ENCODE data around the gene FANCB. TPM values are rescaled to one million over a fixed set of nuclear protein-coding genes. Genes with fewer than 3 reads are reported as not detected.

Gene FANCB
- total RNA-seq, 1 donor from 2014 or later = 2.8 TPM

GRCh38 chrX:14801136-14801535 lies 71.7 kb downstream of the FANCB start:
- H3K4me1 ChIP-seq (ENCODE audit: insufficient read depth, low read length) = no peaks in the 10 kb centered on the region
- Mint-ChIP-seq H3K4me3 (ENCODE audit: unreplicated experiment) (no peak overlapping the region), H3K27ac (ENCODE audit: unreplicated experiment) (no peak overlapping the region), H3K9me3 (ENCODE audit: unreplicated experiment) (peaks cover 2% of the 10 kb centered on the region), H3K27me3 (ENCODE audit: low read depth, unreplicated experiment) (no peaks in the 10 kb centered on the region), H3K36me3 (ENCODE audit: low read depth, unreplicated experiment) (no peaks in the 10 kb centered on the region), H3K4me1 (ENCODE audit: low read depth, unreplicated experiment) (peaks cover 6% of the 10 kb centered on the region)
- H3K27ac ChIP-seq (ENCODE audit: low read depth, low read length) = no peak overlapping the region
- H3K9ac ChIP-seq (ENCODE audit: low read length) = no peak overlapping the region
- no peaks in the 10 kb centered on the region for H3K27me3 ChIP-seq (ENCODE audit: insufficient read depth, low read length)
- peak; percentile 94 for FAIRE-seq
- no peaks in the 10 kb centered on the region for H4K20me1 ChIP-seq (ENCODE audit: insufficient read depth, low read length)
- H3K9me3 ChIP-seq (ENCODE audit: insufficient read depth, low read depth, low read length) = no peaks in the 10 kb centered on the region
- no peak overlapping the region for H2AFZ ChIP-seq (ENCODE audit: low read depth, low read length)
- no peak overlapping the region for H3K4me2 ChIP-seq (ENCODE audit: low read length)
- no peaks in the 10 kb centered on the region for H3K79me2 ChIP-seq (ENCODE audit: insufficient read depth, low read length)
- peak; percentile 77 for DNase-seq (ENCODE audit: low read depth)
- H3K4me3 ChIP-seq (ENCODE audit: insufficient read depth, low read depth, low read length) = no peak overlapping the region
- no peak for TF ChIP-seq EZH2 (IDR thresholded peaks at IDR 0.05; ENCODE audit: insufficient read depth, low read length)
- no peak for TF ChIP-seq CTCF (IDR thresholded peaks at IDR 0.05; ENCODE audit: insufficient read depth, low read depth, low read length)
- no peaks in the 10 kb centered on the region for H3K36me3 ChIP-seq (ENCODE audit: insufficient read depth, low read length)

- Histone ChIP-seq H2AFZ (ENCODE audit: low read depth, low read length) (no peak overlapping the region), H3K4me3 (ENCODE audit: insufficient read depth, low read depth, low read length) (no peak overlapping the region), H3K9ac (ENCODE audit: low read length) (no peak overlapping the region), H3K9me3 (ENCODE audit: insufficient read depth, low read depth, low read length) (no peaks in the 10 kb centered on the region), H3K36me3 (ENCODE audit: insufficient read depth, low read length) (no peaks in the 10 kb centered on the region), H3K4me1 (ENCODE audit: insufficient read depth, low read length) (no peaks in the 10 kb centered on the region), H4K20me1 (ENCODE audit: insufficient read depth, low read length) (no peaks in the 10 kb centered on the region), H3K79me2 (ENCODE audit: insufficient read depth, low read length) (no peaks in the 10 kb centered on the region), H3K4me2 (ENCODE audit: low read length) (no peak overlapping the region), H3K27me3 (ENCODE audit: insufficient read depth, low read length) (no peaks in the 10 kb centered on the region), H3K27ac (ENCODE audit: low read depth, low read length) (no peak overlapping the region)
- Mint-ChIP-seq H3K4me1 (ENCODE audit: low read depth, unreplicated experiment) (peaks cover 6% of the 10 kb centered on the region), H3K36me3 (ENCODE audit: low read depth, unreplicated experiment) (no peaks in the 10 kb centered on the region), H3K4me3 (ENCODE audit: unreplicated experiment) (no peak overlapping the region), H3K9me3 (ENCODE audit: unreplicated experiment) (no peaks in the 10 kb centered on the region), H3K27me3 (ENCODE audit: low read depth, unreplicated experiment) (no peaks in the 10 kb centered on the region), H3K27ac (ENCODE audit: unreplicated experiment) (no peak overlapping the region)
- no peak for DNase-seq (ENCODE audit: low read depth)
- TF ChIP-seq EZH2 (IDR thresholded peaks at IDR 0.05; ENCODE audit: insufficient read depth, low read length) (no peak), CTCF (IDR thresholded peaks at IDR 0.05; ENCODE audit: insufficient read depth, low read depth, low read length) (no peak)
- peak; percentile 65 for FAIRE-seq
Observed at GRCh38 chrX:14798805-14799397, 74.0 kb downstream of the FANCB start.

Other genes with a start within 250 kb of the FANCB start
- 13.9 and 14.6 TPM in 2 replicates for gene MOSPD2, start 352 bp upstream of the FANCB start, total RNA-seq